ENCODE measurements around the gene FH.
A peak's percentile ranks its signal among the peaks of the same experiment; 100 is the strongest.

The FH gene

DNA sequence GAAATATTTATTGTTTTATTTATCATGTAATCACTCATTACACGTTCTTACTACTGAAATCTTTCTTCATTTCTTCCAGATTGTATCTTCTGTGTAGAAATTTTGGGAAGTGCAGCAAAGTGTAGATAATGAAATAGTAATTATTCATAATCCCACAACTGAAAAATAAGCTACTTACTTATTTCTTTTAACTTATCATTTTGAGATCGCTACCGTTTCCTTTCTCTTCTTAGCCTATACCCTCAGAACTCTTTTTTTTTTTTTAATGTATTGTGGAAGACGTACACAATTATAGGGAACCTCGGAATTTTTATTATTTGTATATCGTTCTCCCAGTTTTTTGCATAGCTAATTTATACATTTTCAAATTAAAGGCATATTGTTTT, 518 bp upstream of the FH start:
- no peak for DNase-seq

DNA sequence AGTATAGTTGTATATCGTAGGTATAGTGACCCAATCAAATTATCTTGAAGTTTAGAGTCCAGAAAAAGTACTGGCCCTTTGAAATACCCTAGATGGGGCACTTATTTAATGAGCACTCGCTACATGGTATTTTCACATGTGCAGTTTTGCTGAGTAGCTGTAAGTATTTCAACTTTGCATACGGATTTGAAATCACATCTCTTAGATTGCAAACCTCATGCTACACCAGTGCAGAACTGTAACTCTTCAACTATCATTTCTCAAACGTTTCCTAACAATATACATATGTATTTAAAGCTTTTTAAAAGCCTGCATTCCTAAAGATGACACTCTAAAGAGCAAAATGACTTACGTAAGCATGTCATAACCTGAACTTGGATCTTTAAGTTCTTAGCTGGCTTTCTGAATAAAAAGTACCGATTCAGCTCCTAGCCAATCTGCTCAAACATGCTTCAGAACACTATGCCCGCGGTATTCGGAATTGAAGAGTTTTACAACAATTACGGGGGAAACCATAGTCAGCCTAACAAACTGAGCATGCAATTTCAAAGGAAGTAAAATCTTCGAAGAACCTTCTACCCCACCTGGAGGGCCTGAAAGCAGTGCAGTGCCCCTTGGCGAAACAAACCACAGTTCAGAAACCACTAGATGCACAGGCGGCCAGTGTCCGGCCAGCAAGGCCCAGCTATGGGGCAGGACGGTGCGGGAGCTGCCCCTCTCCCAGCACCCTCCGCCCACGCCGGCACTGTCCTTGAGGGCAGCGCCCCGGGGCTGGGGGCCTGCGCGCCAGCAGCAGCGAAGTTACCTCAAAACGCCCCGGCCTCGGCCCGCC, 863 bp downstream of the FH start:
- DNase-seq: peak; percentile 30

DNA sequence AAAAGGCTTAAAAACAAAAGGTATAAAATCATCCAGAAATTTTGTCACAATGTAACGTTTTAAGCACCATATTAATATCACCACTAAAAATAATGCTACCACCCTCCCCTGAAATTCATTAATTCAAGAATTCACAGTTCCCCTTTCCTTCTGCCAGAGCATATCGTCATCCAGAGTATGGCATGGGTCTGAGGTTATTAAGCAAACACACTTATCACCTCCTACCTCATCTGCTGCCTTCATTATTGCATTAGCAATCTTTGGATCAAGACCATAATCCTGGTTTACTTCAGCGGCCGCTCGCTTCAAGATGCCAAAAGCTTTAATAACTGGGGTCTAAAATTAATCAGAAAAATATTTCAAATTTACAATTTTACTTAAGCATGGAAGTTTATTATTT, 6.2 kb downstream of the FH start:
- no peak for DNase-seq

DNA sequence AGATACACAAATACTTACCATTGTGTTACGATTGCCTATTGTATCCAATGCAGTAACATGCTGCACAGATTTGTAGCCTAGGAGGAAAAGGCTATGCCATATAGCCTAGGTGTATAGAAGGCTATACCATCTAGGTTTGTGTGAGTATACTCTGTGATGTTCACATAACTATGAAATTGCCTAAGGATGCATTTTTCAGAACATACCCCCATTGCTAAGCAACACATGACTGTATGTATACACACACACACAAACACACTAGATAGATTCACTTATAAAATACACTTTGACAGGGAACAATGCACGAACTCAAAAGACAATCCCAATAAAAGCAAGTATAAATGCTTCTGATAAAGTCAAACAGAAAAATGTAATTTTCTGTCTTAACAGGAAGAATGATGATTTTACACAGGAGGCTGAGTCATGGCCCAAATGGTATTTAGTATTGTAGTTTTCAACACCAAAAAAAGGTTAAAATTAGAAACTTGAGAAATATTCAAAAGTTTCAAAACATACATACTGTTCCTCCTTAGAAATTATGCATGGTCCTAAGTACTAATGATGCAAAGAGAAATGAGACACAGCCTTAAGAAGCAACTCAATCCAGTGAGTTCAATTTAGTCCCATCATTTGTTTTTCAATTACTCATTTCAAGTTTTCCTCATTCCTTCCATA, 12.2 kb downstream of the FH start:
- DNase-seq: no peak

DNA sequence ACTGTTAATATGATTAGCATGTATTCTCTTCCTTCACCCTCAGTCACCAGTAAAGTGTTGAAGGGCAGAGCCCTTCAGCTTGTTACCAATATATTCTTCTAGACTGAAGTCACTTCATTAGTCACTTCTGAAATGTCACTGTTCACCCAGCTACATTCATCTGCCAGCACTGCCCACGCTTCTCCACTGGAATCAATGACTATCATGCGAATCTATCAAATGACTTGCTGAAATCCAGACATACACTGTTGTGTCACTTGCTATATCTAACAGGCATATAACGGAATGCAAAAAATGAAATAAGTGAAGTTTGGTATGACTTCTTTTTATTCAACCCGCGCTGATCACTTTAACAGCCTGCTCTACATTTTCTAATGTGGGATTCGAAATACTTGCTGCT, 16.1 kb downstream of the FH start:
- DNase-seq: no peak

DNA sequence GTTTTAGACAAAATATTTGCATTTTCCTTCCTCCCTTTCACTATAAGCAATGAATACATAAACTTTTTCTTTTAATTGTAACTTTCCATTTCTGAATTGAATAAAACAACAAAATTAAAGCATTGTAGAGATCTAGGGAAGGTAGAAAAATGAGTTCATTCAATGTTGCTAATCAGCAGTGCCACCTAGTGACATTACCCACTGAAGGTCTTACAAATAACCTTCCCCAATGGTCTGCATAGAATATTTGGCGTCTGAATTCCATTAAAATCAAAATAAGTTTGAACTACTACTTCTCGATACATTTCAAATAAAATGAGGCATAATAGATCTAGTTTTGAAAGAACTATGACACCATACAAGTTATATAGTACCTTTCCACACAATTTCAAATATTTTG, 19.6 kb downstream of the FH start:
- no peak for DNase-seq

DNA sequence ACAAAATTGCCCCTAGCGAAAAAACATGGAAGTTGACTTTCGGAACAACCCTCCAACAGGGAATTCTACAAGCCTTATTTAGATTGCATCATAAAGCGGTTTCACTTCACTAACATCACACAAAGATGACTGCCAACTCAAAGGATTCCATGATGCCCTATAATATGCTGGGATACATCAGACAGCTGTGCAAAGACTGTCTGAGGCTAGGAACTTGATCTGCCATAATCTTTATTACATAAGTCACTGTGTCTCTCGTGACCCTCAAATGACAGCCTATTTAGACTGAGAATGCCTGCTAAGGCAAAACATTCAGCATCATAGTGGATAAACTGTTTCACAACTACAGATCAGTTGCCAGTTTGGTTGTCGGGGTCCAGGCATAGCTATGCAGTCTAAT, 23.8 kb downstream of the FH start:
- DNase-seq: no peak

DNA sequence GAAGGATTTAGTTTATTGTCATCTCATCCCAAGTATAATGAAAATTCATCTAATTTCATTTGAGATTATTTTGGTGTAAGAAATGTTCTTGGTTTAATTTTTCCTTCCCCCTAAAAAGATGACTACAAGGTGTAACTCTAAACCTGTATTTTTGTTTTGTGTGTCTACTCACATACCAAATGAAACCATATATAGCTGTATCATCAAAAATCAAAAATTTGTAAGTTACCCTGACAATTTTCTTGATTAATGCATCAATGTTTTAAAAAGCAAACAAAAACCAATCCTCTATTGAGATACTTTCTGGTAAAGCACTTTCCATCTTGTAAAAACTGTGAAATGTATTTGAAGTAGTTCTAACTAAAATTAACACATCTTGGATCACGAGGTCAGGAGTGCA, 30.8 kb downstream of the FH start:
- DNase-seq: no peak

DNA sequence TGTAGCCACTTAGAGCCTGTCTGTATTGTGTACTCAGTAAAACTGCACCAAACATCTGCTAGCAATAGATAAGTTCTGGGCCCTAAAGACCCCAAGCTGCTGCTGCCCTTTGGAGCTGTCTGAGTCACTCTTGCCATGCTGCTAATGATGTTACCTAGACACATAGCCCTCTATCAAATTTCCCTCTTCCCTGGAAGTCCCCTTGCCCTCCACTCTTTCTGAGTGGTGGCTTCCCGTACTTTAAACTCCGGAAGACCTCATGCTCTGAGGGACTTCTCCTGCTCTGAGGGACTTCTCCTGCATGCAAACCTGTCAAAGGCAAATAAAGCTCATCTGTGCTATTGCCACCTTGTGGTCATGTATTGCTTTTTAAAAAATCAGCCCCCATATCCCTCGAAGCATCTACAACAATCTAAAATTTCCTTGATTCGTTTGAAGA, 34.0 kb downstream of the FH start:
- DNase-seq: no peak

DNA sequence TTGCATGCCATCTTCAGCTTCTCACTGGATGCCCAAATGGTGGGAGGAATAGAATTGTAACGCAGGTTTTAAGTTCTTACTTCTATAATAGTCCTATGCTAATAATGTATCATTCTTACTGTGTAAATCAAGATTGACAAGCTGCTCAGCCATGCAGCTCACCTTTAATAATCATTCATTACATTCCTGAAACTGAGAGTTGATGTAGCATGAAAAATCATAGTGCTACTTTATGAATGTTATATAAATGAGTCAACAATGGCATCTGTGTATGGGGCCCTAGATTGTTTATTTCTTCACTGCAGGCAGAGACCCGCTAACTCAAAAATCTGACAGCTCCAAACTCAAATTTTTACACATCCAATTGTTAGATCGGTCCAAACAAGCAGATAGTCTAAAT, 34.4 kb downstream of the FH start:
- no peak for DNase-seq

DNA sequence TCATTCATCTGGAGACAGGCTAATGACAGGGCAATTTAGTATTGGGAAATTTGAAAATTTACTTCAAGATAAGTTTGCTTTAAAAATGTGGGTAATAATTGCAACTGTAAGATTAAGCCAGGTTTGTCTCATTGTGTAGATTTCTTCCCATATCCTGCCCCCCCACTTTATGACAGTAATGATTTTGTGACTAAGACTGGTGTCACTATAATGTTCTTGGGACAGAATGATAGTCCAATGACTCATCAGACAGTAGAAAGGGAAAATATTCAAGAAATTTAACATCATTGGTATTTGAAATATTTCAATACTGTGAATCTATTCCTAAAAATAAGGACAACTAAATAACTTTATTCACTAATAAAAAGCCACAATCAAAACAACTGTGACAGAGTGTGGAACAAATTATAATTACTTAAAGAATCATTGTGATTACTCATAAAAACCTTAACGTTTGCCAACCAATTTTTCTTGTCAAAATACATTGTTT, 36.7 kb downstream of the FH start:
- DNase-seq: no peak

DNA sequence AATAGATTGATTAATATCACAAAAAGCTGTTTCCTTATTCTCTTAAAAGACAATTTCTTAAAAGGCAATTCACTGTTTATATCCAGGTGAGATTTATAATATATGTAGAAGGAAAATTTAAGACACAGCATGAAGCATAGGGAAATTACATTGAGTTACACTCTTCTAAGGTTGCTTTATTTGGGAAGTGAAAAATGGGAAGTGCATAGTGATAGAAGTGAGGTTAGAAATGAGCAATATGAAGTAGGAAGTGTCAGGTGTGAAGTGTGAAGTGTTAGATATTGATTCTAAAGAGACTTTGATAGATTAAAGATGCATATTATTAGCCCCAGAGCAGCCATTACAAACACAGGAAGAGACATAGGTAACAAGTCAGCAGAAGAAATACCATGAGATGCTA, 40.3 kb downstream of the FH start:
- no peak for DNase-seq

DNA sequence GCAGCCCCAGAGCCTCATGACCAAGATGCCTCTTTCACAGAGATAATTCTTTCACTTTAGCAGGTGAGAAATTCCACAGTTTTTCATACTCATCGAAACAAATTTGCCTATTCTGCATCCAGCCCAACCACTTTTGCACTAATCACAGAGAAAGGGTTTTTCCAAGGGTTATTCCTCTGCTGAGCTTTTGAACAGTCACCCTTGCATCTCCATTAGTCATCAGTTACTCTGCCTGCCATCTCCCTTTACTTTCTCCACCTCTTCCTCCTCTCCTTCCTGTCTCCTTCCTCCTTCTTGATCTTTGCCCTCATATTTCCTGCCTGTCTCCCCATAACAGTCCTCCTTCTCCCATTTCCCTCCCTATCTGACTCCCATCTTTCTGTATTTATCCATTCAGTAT, 43.9 kb downstream of the FH start:
- no peak for DNase-seq

DNA sequence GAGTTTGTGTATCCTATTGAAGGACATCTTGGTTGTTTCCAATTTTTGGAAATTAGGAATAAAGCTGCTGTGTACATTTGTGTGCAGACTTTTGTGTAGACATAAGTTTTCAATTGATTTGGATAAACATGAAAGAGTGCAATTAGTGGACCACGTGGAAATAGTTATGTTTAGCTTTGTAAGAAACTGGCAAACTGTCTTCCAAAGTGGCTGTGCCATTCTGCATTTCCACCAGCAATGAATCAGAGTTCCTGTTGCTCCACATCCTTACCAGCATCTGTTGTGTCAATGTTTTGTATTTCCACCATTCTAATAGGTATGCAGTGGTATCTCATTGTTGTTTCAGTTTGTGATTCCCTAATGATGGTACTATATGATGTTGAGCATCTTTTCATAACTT, 46.5 kb downstream of the FH start:
- DNase-seq: no peak

DNA sequence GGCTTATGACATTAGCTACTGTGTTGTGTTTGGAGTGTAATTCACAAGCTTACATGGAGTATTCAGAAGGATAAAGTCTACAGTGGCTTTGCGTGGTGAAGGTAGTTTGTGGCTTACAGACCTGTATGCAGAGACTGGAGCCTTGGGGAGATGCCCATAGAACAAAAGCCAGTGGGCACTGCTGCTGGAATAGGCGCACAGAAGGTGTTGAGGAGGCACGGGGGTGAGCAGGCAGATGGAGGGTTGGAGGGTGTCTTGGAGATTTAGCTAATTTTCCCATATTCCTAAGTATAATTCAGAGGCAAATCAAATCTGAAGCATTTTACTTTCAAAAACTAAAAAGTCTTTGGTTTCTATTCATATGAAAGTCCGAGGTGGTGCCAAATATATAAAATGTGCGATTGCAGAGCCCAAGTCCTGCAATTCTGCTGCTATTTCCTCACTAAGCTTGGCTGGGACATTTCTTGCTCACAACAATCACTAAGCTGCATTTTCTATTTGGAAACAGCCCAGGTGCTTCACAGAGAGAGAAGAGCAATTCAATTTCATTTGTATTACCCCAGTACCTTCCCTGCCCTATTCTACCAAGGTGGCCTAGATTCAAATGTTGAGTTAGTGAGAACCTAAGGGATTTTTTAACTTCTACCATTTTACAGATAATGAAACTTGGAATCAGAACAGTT, 48.5 kb downstream of the FH start:
- no peak for DNase-seq

DNA sequence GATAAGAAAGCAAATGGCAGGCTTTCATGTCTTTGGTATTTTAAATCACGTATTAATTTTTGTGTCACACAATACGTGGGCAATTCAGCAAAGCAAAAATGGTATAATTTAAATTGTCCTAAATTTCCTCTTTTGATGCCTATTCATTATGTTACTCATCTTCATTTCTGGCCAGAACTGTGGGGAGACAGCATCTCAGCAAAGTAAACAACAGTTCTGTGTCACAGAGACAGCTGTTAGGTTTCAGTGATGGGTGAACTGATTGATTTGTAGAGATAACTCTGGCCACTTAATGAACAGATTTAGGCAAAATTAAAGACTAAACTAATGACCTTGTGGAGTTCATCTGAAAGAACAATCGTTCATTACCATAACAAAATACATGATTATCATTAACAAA, 49.2 kb downstream of the FH start:
- no peak for DNase-seq

DNA sequence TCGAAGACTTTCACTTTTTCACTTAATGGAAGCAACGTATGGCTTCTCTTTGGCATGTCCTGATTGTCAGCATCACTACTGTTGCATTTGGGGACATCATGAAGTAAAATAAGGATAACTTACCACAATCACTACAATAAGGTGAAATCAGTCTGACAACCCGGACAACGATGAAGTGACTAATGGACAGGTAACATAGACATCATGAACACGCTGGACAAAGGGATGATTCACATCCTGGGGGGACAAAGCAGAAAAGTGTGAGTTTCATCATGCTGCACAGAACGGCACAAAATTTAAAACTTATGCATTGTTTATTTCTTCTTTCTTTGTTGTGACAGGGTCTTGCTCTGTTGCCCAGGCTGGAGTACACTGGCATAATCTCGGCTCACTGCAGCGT, 53.9 kb downstream of the FH start:
- no peak for DNase-seq

DNA sequence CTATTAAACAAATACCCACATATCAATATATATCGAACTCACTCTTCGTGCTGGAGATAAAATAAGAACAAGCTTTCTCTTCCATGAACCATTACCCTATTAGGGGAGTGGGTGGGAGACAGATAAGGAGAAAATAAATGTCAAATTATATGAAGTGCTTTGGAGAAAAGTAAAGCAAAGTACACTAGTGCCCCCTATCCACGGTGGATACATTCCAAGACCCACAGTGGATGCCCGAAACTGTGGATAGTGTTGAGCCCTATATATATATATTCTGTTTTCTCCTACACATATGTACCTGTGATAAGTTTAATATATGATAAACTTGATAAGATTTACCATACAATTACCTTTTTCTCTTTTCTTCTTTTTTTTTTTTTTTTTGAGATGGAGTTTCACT, 54.6 kb downstream of the FH start:
- no peak for DNase-seq

DNA sequence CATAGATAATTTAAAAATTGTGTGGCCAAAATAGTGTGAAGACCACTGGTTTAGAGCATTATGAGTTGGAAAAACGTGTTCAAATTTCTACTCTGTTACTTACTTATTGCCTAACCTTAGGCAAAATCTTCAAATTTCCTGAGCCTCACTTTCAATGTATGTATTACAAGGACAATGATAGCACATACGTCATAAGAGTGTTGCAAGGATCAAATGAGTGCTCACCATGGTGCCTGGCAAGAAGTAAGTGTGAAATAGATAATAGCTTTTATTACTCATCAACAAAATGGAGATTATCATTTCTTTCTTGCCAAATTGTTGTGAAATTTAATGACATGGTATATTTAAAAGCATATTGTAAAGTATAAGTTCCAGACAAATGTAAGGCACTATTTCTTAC, 57.2 kb downstream of the FH start:
- no peak for DNase-seq

DNA sequence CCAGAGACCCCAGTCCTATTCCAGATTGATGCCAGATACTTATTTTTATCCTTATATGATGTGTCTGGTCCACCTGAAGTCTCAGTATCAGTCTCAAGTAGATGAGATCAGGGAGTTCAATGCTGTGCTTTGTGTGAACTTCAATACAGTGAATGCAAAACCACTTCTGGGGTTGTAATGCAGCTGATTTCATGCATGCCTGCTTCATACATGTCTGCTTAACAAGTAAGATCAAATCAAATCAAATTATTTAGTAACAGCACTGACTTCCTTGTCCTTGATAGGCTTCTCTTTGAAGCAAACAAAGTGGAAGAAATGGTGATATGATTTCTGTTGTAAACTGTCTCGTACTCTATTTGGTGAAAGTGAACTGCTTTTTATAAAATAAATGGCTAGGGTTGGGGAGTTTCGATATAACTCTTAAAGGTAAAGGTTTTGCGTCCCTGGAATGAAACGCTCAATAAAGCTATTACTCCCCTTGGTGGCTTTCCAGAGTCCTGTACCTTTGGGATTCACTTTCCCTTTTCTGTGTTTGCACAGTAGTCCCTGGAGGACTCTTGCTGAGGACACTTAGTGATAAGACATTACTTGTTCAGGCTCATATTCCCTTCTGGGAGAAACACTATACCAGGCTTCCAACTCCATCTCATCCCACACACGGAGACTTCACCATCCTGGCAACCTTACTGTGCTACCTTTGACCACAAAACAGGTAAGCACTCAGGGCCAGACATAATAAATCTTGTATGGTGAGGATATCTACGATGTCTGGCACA, 59.3 kb downstream of the FH start:
- DNase-seq: no peak

DNA sequence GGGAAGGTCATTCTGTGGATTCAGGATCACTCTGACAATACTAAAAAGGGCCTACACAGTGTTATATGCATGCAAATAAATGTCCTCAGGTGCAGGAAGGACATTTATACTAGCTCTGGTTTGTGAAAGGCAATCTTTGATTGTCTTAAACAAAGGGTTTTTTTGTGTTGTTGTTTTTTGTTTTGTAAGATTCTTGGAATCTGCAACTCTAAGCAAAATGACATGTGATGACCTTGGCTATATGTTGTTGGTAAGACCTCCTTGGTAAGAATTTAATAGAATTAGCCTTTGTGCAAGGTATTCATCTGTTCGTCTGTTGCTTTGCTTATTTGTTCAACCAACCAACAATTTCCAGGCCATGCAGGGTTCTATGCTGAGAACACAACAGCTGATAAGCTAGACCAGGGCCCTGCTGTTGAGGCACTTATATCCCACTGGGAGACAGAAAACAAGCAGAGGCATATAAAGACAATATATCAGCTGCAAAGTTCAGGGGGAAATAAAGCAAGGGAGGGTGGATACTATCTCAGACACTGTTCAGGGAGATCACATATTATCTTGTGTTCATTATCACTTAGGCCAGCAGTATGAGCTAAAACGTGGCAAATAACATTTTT, 60.3 kb downstream of the FH start:
- no peak for DNase-seq

DNA sequence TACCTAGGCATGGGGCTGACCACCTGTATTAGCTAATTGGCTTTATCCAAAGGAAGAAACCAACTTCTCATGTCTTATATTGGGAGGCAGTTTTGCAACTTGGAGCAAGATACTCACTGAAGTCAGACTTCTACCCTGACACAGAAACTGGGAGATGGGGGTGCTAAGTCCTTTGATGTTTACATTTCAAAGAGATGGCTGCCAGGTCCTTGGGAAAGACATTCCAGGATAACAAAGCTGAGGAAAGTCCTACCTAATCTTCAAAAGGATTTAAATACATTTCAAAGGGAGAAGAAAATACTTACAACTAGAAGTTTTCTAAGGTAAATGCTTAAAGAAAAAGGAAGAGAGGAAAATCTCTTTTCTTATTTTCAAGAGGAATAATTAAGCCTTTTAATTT, 62.1 kb downstream of the FH start:
- no peak for DNase-seq

DNA sequence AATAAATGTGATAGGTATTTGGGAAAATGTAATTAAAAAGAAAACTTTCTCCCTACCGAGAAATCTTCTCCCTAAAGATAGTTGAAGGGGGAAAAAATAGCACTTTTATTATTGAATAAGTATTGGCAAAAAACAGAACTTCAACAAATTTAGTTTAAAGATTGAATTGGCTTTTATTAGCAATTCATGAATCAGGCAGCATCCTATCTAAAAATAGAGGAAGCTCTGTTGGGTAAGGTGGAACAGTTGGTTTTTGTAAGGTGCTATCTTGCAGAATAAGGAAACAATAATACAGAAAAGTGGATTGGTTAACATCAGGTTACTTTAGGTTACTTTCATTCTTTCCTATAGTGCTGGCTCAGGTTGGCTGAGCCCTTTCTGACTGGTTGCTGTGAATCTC, 62.8 kb downstream of the FH start:
- DNase-seq: no peak
